Measurements from ENCODE around the gene TMCC3.

The TMCC3 gene

DNA sequence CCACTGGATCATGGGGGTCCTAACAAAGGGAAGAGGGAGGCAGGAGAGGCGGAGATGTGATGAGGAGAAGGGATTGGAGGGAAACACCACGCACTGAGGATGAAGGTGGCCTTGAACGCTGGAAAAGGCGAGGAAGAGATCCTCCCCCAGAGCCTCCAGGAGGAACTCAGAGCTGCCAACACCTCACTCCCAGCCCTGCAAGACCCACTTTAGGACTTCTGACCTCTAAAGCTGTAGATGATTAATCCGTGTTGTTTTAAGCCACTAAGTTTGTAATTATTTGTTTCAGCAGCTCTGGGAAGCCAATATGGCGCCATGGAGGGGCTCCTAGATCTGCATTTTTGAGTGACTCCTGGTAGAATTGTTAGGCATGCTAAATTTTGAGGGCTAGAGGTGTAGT lies 116.1 kb downstream of the TMCC3 start:
- H3K4me3 ChIP-seq (ENCODE audit: control insufficient read depth, low read depth, low read length): no peak overlapping the region
- DNase-seq (ENCODE audit: low read depth): no peak

DNA sequence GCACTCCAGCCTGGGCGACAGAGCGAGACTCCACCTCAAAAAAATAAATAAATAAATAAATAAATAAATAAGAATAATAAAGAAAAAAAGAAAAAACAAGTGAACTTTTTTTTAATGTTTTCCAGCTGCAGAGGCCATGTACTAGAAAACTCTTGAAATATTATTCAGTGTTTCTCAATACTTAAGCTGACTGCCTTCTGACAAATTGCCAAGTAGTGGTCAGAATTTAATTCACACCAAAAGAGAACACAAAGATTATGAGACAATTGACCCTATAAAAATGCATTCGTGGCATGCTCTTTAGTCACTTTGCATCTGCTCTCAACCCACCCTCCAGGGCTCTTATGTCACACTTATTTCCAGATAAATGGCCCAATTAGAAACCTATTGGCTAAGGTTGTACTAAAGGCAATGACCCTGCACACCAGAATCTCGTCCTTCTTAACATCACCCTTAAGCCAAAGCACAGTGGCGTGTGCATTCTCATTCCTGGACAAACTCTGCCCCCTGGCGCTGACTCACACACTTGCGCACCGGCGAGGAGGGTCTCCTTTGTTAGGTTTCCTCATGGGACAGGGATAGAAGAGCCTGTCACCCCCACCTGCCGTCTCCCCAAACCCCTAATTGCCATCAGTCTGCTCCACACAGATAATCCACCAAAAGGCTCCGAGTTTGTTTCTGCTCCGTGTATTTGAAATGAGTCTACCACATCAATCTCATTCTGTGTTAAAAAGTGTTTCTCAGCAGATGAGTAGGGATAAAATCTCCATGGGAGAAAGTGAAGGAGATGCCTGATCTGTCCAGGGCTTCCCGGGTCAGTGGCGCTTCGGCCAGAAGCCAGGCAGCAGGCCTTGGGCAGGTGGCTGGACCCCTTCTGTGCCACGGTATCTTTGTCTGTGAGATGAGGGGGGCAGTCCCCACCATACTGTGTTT lies 117.6 kb downstream of the TMCC3 start:
- TF ChIP-seq, protein P1, sequence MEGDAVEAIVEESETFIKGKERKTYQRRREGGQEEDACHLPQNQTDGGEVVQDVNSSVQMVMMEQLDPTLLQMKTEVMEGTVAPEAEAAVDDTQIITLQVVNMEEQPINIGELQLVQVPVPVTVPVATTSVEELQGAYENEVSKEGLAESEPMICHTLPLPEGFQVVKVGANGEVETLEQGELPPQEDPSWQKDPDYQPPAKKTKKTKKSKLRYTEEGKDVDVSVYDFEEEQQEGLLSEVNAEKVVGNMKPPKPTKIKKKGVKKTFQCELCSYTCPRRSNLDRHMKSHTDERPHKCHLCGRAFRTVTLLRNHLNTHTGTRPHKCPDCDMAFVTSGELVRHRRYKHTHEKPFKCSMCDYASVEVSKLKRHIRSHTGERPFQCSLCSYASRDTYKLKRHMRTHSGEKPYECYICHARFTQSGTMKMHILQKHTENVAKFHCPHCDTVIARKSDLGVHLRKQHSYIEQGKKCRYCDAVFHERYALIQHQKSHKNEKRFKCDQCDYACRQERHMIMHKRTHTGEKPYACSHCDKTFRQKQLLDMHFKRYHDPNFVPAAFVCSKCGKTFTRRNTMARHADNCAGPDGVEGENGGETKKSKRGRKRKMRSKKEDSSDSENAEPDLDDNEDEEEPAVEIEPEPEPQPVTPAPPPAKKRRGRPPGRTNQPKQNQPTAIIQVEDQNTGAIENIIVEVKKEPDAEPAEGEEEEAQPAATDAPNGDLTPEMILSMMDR (IDR thresholded peaks at IDR 0.05; ENCODE audit: control insufficient read depth, insufficient read depth, low read depth, low read length, missing control alignments): peak; percentile 79
- no peak overlapping the region for H3K4me3 ChIP-seq (ENCODE audit: control insufficient read depth, low read depth, low read length)
- peak; percentile 18 for DNase-seq (ENCODE audit: low read depth)

More for the DNA sequence above, 116.1 kb downstream of the TMCC3 start:
- TF ChIP-seq, protein P1 (IDR thresholded peaks at IDR 0.05; ENCODE audit: control insufficient read depth, insufficient read depth, low read depth, low read length, missing control alignments): no peak

DNA sequence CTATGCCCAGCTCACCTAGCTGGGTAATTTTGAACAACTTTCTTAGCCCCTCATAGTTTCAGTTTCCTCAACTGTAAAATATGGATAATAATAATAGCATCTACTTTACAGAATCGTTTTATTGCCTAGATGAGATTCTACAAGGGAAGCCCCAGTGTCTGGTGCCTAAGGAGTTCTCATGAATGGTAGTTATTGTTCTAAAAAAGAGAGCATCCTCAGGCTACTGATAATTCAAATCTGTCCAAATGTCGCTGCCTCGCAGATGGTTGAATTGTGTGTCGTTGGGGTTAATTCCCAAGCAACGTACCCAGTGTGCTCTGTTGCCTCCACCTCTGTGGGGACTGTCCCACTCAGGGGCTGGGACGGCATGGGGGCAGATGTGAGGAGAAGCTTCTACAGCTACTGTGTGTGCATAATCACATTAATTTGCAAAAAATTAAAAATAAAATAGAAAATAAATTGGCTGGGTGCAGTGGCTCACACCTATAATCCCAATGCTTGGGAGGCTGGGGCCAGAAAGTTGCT lies 119.1 kb downstream of the TMCC3 start:
- TF ChIP-seq, protein P1 (IDR thresholded peaks at IDR 0.05; ENCODE audit: control insufficient read depth, insufficient read depth, low read depth, low read length, missing control alignments): no peak
- DNase-seq (ENCODE audit: low read depth): no peak
- H3K4me3 ChIP-seq (ENCODE audit: control insufficient read depth, low read depth, low read length): no peak overlapping the region

DNA sequence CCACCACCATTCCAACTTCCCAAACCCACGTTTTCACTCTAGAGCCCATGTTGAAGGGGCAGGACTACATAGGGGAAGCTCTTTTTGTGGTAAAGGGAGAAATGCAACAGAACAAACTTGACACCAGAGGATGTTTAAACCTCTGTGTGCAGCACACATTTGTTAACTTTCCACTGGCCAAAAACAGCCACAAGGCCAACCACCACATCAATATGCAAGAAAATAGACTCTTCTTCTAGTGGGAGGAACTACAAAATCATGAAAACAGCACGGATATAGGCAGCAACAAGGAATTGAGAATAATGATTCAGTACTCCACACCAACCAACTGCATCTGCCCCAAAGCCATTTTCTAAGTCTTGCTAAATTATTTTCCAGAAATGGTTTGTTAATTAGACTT lies 124.4 kb downstream of the TMCC3 start:
- H3K4me3 ChIP-seq (ENCODE audit: control insufficient read depth, low read depth, low read length): no peak overlapping the region
- TF ChIP-seq, protein P1 (IDR thresholded peaks at IDR 0.05; ENCODE audit: control insufficient read depth, insufficient read depth, low read depth, low read length, missing control alignments): no peak
- DNase-seq (ENCODE audit: low read depth): no peak
